ENCODE results near the gene NPR2. TPM values are rescaled to one million over a fixed set of nuclear protein-coding genes. Genes with fewer than 3 reads are reported as not detected.

The NPR2 gene
- total and polyA plus RNA-seq, 2 of the 13 experiments (the other 11 are each of a cell fraction or from before 2014, with no cell fraction given) = 7.4 to 9.4 TPM

- TF ChIP-seq TOE1 (CRISPR knock-in tag; IDR thresholded peaks at IDR 0.05) (no peak), TP53 (CRISPR knock-in tag; conservative IDR thresholded peaks at IDR 0.05) (no peak), KAT7 (CRISPR knock-in tag; IDR thresholded peaks at IDR 0.05; ENCODE audit: borderline replicate concordance) (no peak), ERF (CRISPR knock-in tag; IDR thresholded peaks at IDR 0.05) (no peak), ZNF780A (CRISPR knock-in tag; IDR thresholded peaks at IDR 0.05) (no peak), KAT2B (IDR thresholded peaks at IDR 0.05; ENCODE audit: borderline replicate concordance, low read depth, low read length) (no peak), SUZ12 (IDR thresholded peaks at IDR 0.05; ENCODE audit: low read depth, low read length) (no peak), SMYD3 (CRISPR knock-in tag; IDR thresholded peaks at IDR 0.05) (no peak), HDAC2 (CRISPR knock-in tag; IDR thresholded peaks at IDR 0.05) (no peak; the same call in 1 of the 2 replicates), CBX5 (CRISPR knock-in tag; IDR thresholded peaks at IDR 0.05; ENCODE audit: borderline replicate concordance) (no peak), MIER2 (CRISPR knock-in tag; IDR thresholded peaks at IDR 0.05) (no peak), FOXC1 (CRISPR knock-in tag; IDR thresholded peaks at IDR 0.05; ENCODE audit: borderline replicate concordance) (no peak), SCMH1 (CRISPR knock-in tag; IDR thresholded peaks at IDR 0.05; ENCODE audit: borderline replicate concordance) (no peak), ZNF451 (CRISPR knock-in tag; IDR thresholded peaks at IDR 0.05) (no peak), ISL2 (CRISPR knock-in tag; IDR thresholded peaks at IDR 0.05) (no peak), ZNF674 (CRISPR knock-in tag; IDR thresholded peaks at IDR 0.05; ENCODE audit: low read depth) (no peak)
- TF ChIP-seq, protein P1, sequence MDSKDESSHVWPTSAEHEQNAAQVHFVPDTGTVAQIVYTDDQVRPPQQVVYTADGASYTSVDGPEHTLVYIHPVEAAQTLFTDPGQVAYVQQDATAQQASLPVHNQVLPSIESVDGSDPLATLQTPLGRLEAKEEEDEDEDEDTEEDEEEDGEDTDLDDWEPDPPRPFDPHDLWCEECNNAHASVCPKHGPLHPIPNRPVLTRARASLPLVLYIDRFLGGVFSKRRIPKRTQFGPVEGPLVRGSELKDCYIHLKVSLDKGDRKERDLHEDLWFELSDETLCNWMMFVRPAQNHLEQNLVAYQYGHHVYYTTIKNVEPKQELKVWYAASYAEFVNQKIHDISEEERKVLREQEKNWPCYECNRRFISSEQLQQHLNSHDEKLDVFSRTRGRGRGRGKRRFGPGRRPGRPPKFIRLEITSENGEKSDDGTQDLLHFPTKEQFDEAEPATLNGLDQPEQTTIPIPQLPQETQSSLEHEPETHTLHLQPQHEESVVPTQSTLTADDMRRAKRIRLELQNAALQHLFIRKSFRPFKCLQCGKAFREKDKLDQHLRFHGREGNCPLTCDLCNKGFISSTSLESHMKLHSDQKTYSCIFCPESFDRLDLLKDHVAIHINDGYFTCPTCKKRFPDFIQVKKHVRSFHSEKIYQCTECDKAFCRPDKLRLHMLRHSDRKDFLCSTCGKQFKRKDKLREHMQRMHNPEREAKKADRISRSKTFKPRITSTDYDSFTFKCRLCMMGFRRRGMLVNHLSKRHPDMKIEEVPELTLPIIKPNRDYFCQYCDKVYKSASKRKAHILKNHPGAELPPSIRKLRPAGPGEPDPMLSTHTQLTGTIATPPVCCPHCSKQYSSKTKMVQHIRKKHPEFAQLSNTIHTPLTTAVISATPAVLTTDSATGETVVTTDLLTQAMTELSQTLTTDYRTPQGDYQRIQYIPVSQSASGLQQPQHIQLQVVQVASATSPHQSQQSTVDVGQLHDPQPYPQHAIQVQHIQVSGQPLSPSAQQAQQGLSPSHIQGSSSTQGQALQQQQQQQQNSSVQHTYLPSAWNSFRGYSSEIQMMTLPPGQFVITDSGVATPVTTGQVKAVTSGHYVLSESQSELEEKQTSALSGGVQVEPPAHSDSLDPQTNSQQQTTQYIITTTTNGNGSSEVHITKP (CRISPR knock-in tag; IDR thresholded peaks at IDR 0.05; ENCODE audit: low read depth) = no peak; the same call in 1 of the 2 replicates
- TF ChIP-seq, protein P2, sequence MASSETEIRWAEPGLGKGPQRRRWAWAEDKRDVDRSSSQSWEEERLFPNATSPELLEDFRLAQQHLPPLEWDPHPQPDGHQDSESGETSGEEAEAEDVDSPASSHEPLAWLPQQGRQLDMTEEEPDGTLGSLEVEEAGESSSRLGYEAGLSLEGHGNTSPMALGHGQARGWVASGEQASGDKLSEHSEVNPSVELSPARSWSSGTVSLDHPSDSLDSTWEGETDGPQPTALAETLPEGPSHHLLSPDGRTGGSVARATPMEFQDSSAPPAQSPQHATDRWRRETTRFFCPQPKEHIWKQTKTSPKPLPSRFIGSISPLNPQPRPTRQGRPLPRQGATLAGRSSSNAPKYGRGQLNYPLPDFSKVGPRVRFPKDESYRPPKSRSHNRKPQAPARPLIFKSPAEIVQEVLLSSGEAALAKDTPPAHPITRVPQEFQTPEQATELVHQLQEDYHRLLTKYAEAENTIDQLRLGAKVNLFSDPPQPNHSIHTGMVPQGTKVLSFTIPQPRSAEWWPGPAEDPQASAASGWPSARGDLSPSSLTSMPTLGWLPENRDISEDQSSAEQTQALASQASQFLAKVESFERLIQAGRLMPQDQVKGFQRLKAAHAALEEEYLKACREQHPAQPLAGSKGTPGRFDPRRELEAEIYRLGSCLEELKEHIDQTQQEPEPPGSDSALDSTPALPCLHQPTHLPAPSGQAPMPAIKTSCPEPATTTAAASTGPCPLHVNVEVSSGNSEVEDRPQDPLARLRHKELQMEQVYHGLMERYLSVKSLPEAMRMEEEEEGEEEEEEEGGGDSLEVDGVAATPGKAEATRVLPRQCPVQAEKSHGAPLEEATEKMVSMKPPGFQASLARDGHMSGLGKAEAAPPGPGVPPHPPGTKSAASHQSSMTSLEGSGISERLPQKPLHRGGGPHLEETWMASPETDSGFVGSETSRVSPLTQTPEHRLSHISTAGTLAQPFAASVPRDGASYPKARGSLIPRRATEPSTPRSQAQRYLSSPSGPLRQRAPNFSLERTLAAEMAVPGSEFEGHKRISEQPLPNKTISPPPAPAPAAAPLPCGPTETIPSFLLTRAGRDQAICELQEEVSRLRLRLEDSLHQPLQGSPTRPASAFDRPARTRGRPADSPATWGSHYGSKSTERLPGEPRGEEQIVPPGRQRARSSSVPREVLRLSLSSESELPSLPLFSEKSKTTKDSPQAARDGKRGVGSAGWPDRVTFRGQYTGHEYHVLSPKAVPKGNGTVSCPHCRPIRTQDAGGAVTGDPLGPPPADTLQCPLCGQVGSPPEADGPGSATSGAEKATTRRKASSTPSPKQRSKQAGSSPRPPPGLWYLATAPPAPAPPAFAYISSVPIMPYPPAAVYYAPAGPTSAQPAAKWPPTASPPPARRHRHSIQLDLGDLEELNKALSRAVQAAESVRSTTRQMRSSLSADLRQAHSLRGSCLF (CRISPR knock-in tag; IDR thresholded peaks at IDR 0.05; ENCODE audit: borderline replicate concordance) = no peak
- TF ChIP-seq, protein P3, sequence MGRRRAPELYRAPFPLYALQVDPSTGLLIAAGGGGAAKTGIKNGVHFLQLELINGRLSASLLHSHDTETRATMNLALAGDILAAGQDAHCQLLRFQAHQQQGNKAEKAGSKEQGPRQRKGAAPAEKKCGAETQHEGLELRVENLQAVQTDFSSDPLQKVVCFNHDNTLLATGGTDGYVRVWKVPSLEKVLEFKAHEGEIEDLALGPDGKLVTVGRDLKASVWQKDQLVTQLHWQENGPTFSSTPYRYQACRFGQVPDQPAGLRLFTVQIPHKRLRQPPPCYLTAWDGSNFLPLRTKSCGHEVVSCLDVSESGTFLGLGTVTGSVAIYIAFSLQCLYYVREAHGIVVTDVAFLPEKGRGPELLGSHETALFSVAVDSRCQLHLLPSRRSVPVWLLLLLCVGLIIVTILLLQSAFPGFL (CRISPR knock-in tag; IDR thresholded peaks at IDR 0.05) = no peak
Observed at GRCh38 chr9:35749515-35750255, 41.7 kb upstream of the NPR2 start (continued).
